H1 (cell line): Measurements from ENCODE around the gene ADPRH. TPM values are rescaled to one million over a fixed set of nuclear protein-coding genes. Genes with fewer than 3 reads are reported as not detected.

ENCODE experiments used
- polyA plus RNA-seq, 7 experiments: library from polyadenylated mRNA; depleted of rRNA in 3 of 7; stranded (reverse) in 5 of 7; unstranded in 2 of 7; fragments of >200 nt in 5 of 7; fragments of 200-250 nt in 2 of 7; gene quantifications; 1 replicate in 5 of 7; 2 replicates in 1 of 7; 4 replicates in 1 of 7; pipeline versions ENCODE4 v1.2.1 to v1.2.3, GENCODE V29; 2011 to 2013; ENCODE audit warnings: missing spikeins in 2 of 7, mixed read lengths in 2 of 7
- total RNA-seq: library from RNA; stranded (reverse); fragmentation: NEBNext Ultra II Directional; extraction: Animal tissue kit (Norgen Biotek cat#: 25700); gene quantifications from 2 replicates; pipeline ENCODE4 v1.2.1, GENCODE V29; 2021

The ADPRH gene
- total and polyA plus RNA-seq, 2 of the 8 experiments (the other 6 are each of a cell fraction or from before 2014, with no cell fraction given), result 2.6 to 4.2 TPM

Other genes with a start within 250 kb of the ADPRH start
- gene TMEM39A, start 115.9 kb upstream of the ADPRH start, total RNA-seq, result 36.1 and 43.7 TPM in 2 replicates
- gene TMEM39A, start 115.9 kb upstream of the ADPRH start, polyA plus RNA-seq (2011; rRNA removed), result 17.3 and 26.8 TPM in 2 replicates
- gene POGLUT1, start 110.5 kb upstream of the ADPRH start, total RNA-seq, result 18.5 and 18.6 TPM in 2 replicates
- gene POGLUT1, start 110.5 kb upstream of the ADPRH start, polyA plus RNA-seq (2011; rRNA removed), result 4.7 and 7.0 TPM in 2 replicates
- gene TIMMDC1, start 80.9 kb upstream of the ADPRH start, total RNA-seq, result 128 and 130 TPM in 2 replicates
- 80.7 and 96.8 TPM in 2 replicates for gene TIMMDC1, start 80.9 kb upstream of the ADPRH start, polyA plus RNA-seq (2011; rRNA removed)
- not detected in 2 replicates for gene CD80, start 19.9 kb upstream of the ADPRH start, total RNA-seq
- 0.03 and 0.11 TPM in 2 replicates for gene CD80, start 19.9 kb upstream of the ADPRH start, polyA plus RNA-seq (2011; rRNA removed)
- not detected in 2 replicates for gene PLA1A, start 18.4 kb downstream of the ADPRH start, total RNA-seq
- gene PLA1A, start 18.4 kb downstream of the ADPRH start, polyA plus RNA-seq (2011; rRNA removed), result not detected in 2 replicates
- 0.19 and 0.65 TPM in 2 replicates for gene POPDC2, start 81.1 kb downstream of the ADPRH start, total RNA-seq
- 1.1 and 1.2 TPM in 2 replicates for gene POPDC2, start 81.1 kb downstream of the ADPRH start, polyA plus RNA-seq (2011; rRNA removed)
- gene COX17, start 97.9 kb downstream of the ADPRH start, total RNA-seq, result 43.0 and 45.5 TPM in 2 replicates
- 34.2 and 38.1 TPM in 2 replicates for gene COX17, start 97.9 kb downstream of the ADPRH start, polyA plus RNA-seq (2011; rRNA removed)
- 3.8 and 5.4 TPM in 2 replicates for gene CFAP91, start 123.5 kb downstream of the ADPRH start, total RNA-seq
- 4.7 and 7.4 TPM in 2 replicates for gene CFAP91, start 123.5 kb downstream of the ADPRH start, polyA plus RNA-seq (2011; rRNA removed)
- gene NR1I2, start 202.6 kb downstream of the ADPRH start, total RNA-seq, result 0.28 and 0.44 TPM in 2 replicates
- 1.8 and 2.6 TPM in 2 replicates for gene NR1I2, start 202.6 kb downstream of the ADPRH start, polyA plus RNA-seq (2011; rRNA removed)